Vagina (tissue), 2 donors: ENCODE results near the gene LACC1.

Source experiments
- CTCF ChIP-seq, 3 experiments: fragments of 450-650 bp in 2 of 3; fragments of 200-600 bp in 1 of 3; sonication (generic) in 1 of 3; IDR thresholded peaks; one replicate each; pipeline ENCODE4 v1.5.1; 2017 to 2019; ENCODE audit warnings: antibody characterized with exemption in 3 of 3, mild to moderate bottlenecking in 2 of 3, moderate library complexity in 2 of 3
- POLR2A ChIP-seq, 2 donors: fragments of 450-650 bp; IDR thresholded peaks; one replicate each; pipeline ENCODE4 v1.6.1; 2017; ENCODE audit warnings: antibody characterized with exemption in 2 of 2, mild to moderate bottlenecking in 2 of 2, moderate library complexity in 2 of 2

- TF ChIP-seq POLR2A (IDR thresholded peaks at IDR 0.05) (no peak), CTCF (IDR thresholded peaks at IDR 0.05) (no peak)
These were observed 1.2 kb downstream of the LACC1 start for GRCh38 chr13:43880926-43881325.
